ENCODE measurements around the gene GNPDA1.

The GNPDA1 gene

GRCh38 chr5:141961466-141961865, 51.4 kb downstream of the GNPDA1 start:
- TF ChIP-seq CTCF (conservative IDR thresholded peaks at IDR 0.05; ENCODE audit: low read depth, low read length), result no peak
- DNase-seq (ENCODE audit: low read depth), result no peak
- no peak overlapping the region for H3K4me3 ChIP-seq (ENCODE audit: low read length)

DNA sequence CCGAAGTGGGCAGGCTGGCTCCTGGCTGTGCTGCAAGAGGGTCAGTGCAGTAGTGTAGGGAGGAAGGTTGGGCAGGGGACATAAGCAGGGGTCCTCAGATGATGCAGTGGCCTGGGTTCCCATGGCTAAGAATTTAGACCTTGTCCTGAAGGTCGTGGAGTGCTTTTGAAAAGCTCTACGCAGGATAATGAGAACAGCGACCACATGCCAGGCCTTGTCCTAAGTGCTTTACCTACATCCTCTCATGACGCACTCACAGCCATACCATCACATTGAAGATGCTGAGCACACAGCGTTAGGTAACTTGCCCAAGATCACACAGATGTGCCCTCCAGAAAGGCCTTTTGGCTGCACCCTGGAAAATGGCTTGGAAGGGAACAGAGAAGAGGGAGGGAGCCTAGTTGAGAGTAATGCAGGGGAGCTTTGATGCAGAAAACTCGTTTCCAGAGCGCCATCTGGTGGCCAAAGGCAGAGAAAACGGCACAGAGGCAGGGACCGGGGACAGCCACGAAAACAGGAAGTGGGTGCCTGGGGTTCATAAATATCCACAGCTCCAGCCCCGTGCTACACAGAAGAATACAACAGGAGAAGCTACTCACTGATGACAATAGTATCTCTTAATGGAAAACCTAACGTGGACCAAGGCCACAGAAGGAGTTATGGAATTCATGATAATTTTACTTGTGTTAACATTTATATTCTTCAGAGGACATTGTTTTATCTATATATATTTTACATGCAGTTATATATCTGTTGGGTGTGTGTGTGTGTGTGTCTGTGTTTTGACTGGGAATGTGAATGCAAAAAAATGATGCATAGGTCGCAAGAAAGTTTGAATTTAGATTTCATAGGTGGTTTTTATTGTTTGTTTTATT, 52.1 kb downstream of the GNPDA1 start:
- no peak overlapping the region for H3K4me3 ChIP-seq (ENCODE audit: low read length)
- TF ChIP-seq CTCF (conservative IDR thresholded peaks at IDR 0.05; ENCODE audit: low read depth, low read length), result peak; percentile 88
- DNase-seq (ENCODE audit: low read depth), result no peak

GRCh38 chr5:141960018-141960417, 52.8 kb downstream of the GNPDA1 start:
- no peak overlapping the region for H3K4me3 ChIP-seq (ENCODE audit: low read length)
- DNase-seq (ENCODE audit: low read depth), result no peak
- peak; percentile 53 for TF ChIP-seq CTCF (conservative IDR thresholded peaks at IDR 0.05; ENCODE audit: low read depth, low read length)

- H3K4me3 ChIP-seq (ENCODE audit: low read length), result no peak overlapping the region
- TF ChIP-seq CTCF (conservative IDR thresholded peaks at IDR 0.05; ENCODE audit: low read depth, low read length), result no peak
- DNase-seq (ENCODE audit: low read depth), result no peak
These were observed 54.2 kb downstream of the GNPDA1 start for GRCh38 chr5:141958546-141959172.

GRCh38 chr5:141958113-141958512, 54.7 kb downstream of the GNPDA1 start, which contains the start of gene PCDH12:
Gene PCDH12 (minus strand): TSS chr5:141958202. CDS start chr5:141957851, 351 bp downstream.
- no peak for TF ChIP-seq CTCF (conservative IDR thresholded peaks at IDR 0.05; ENCODE audit: low read depth, low read length)
- no peak for DNase-seq (ENCODE audit: low read depth)

GRCh38 chr5:141957367-141957996, 55.3 kb downstream of the GNPDA1 start:
- no peak for TF ChIP-seq CTCF (conservative IDR thresholded peaks at IDR 0.05; ENCODE audit: low read depth, low read length)
- no peak for DNase-seq (ENCODE audit: low read depth)
- H3K4me3 ChIP-seq (ENCODE audit: low read length), result no peak overlapping the region

More at GRCh38 chr5:141958113-141958512, 54.7 kb downstream of the GNPDA1 start, which contains the start of gene PCDH12:
- no peak within 1 kb of the TSS for H3K4me3 ChIP-seq (ENCODE audit: low read length)

Data from retinal pigment epithelial cell (primary cell).